HG03442 (cell line): ENCODE results near the gene RNASEH2C.
"Not testable (repeated sequence)": the region's sequence is repeated elsewhere in the genome, so short reads cannot be mapped to it uniquely, and the experiment has no call there.

Experiments used
- ATAC-seq: cut with Tn5 transposase; IDR thresholded peaks from one replicate; pipeline ENCODE4 v1.9.1; 2021; ENCODE audit warnings: mild to moderate bottlenecking, moderate library complexity; ENCODE audit not compliant: unreplicated experiment

The RNASEH2C gene

GRCh38 chr11:65691847-65692246 lies 28.8 kb downstream of the RNASEH2C start:
- ATAC-seq, result not testable (repeated sequence)

GRCh38 chr11:65685981-65686380 lies 34.6 kb downstream of the RNASEH2C start:
- no peak for ATAC-seq

DNA sequence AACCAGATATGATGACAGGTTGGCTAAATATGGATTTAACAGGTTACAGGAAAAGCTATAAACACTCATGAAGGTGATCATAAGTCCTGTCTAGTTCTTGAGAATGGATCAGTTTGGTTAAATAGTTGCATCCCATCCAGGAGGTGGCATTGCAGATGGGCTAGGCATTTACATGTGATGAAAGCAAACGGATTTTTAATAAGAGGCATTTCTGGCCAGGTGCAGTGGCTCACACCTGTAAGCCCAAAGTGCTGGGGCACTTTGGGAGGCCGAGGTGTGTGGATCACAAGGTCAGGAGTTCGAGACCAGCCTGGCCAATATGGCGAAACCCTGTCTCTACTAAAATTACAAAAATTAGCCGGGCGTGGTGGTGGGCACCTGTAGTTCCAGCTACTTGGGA lies 37.1 kb downstream of the RNASEH2C start:
- not testable (repeated sequence) for ATAC-seq

DNA sequence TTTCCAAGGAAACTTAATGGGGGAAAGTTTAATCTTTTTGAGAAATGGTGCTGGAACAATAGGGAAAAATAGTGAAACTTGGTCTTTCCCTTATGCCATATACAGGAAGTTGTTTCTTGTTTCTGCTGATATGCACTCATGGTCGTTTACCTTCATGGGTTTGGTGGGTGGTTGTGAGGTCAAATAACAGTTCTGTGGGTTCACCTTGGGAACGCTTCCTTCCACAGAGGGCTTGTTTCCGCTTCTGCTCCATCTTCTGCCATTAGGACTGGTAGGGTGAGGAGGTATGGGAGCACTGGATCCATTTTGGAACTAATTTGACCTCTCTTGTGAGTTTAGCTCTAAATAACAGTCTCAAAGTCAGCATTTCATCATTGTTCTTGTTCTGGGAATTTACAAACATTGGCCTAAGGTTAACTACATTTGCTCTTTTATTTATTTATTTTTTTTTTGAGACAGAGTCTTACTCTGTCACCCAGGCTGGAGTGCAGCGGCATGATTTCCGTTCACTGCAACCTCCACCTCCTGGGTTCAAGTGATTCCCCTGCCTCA lies 40.3 kb downstream of the RNASEH2C start:
- ATAC-seq, result no peak

DNA sequence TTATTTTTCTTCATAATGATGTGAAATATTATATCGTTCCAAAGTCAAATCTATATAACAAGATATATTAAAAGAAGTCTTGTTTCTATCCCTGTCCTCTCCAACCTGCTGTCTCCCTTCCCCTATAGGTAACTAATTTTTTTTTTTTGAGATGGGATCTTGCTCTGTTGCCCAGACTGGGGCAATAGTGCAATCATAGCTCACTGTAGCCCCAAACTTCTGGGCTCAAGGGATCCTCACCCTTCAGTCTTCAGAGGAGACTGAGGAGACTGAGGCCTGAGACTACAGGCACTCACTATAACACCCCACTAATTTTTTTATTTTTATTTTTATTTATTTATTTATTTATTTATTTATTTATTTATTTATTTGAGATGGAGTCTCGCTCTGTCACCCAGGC lies 47.6 kb downstream of the RNASEH2C start:
- no peak for ATAC-seq

- no peak for ATAC-seq
Observed at GRCh38 chr11:65672180-65672860, 48.3 kb downstream of the RNASEH2C start.
